ENCODE results near the gene ERBIN. TPM values are rescaled to one million over a fixed set of nuclear protein-coding genes. Genes with fewer than 3 reads are reported as not detected.

Gene ERBIN
- total RNA-seq, 1 experiment from 2014 or later, result 101 TPM

Small RNA genes lying within 50 kb of the gene (small RNA-seq; reads per million reads assigned to genes)
- gene RF00598, result 0 reads per million in 2 experiments

Other genes with a start within 250 kb of the ERBIN start
- gene SGTB, start 204.5 kb upstream of the ERBIN start, total RNA-seq (2014; rRNA removed; shearing (Covaris generic)), result 11.1 and 12.0 TPM in 2 replicates
- gene NLN, start 204.4 kb upstream of the ERBIN start, total RNA-seq (2014; rRNA removed; shearing (Covaris generic)), result 31.0 and 31.4 TPM in 2 replicates
- 54.1 and 71.0 TPM in 2 replicates for gene SREK1, start 217.7 kb downstream of the ERBIN start, total RNA-seq (2014; rRNA removed; shearing (Covaris generic))

Data from SK-MEL-5 (cell line).